H9 (cell line): ENCODE measurements around the gene EFCAB10. TPM values are rescaled to one million over a fixed set of nuclear protein-coding genes. Genes with fewer than 3 reads are reported as not detected.
"Not testable (repeated sequence)": the region's sequence is repeated elsewhere in the genome, so short reads cannot be mapped to it uniquely, and the experiment has no call there.

Experiments
- DNase-seq: peaks from one replicate; pipeline ENCODE4 v3.0.0-alpha.2; 2017
- H2AFZ ChIP-seq: one replicate; pipeline ENCODE4 v1.6.1; 2013; ENCODE audit warnings: mild to moderate bottlenecking, low read length, control low read depth, moderate library complexity
- H2AK5ac ChIP-seq: 2 replicates; pipeline ENCODE4 v1.6.1; 2013; ENCODE audit warnings: low read length, control low read depth, mixed read lengths; ENCODE audit not compliant: insufficient read length
- H2BK120ac ChIP-seq: one replicate; pipeline ENCODE4 v1.6.1; 2013; ENCODE audit warnings: low read depth, mild to moderate bottlenecking, low read length, control low read depth, inconsistent platforms; ENCODE audit not compliant: poor library complexity, severe bottlenecking
- H2BK12ac ChIP-seq: 2 replicates; pipeline ENCODE4 v1.6.1; 2013; ENCODE audit warnings: low read length, control low read depth, mixed read lengths, low read depth; ENCODE audit not compliant: insufficient read length
- H2BK15ac ChIP-seq: 2 replicates; pipeline ENCODE4 v1.6.1; 2013; ENCODE audit warnings: low read depth, low read length, control low read depth
- H2BK20ac ChIP-seq: one replicate; pipeline ENCODE4 v1.6.1; 2013; ENCODE audit warnings: low read depth, mild to moderate bottlenecking, low read length, control low read depth, inconsistent platforms; ENCODE audit not compliant: poor library complexity, severe bottlenecking
- H2BK5ac ChIP-seq: 2 replicates; pipeline ENCODE4 v1.6.1; 2013; ENCODE audit warnings: low read length, control low read depth, mixed read lengths; ENCODE audit not compliant: insufficient read length
- H3K14ac ChIP-seq: 2 replicates; pipeline ENCODE4 v1.6.1; 2013; ENCODE audit warnings: low read length, control low read depth; ENCODE audit not compliant: insufficient read depth
- H3K18ac ChIP-seq: 2 replicates; pipeline ENCODE4 v1.6.1; 2013; ENCODE audit warnings: low read depth, mild to moderate bottlenecking, mixed read lengths, low read length, control low read depth; ENCODE audit not compliant: insufficient read length
- H3K23ac ChIP-seq: 2 replicates; pipeline ENCODE4 v1.6.1; 2013; ENCODE audit warnings: low read length, control low read depth, mixed read lengths, low read depth; ENCODE audit not compliant: insufficient read length
- H3K23me2 ChIP-seq: 2 replicates; pipeline ENCODE4 v1.6.1; 2013; ENCODE audit warnings: low read depth, mild to moderate bottlenecking, mixed read lengths, low read length, control low read depth; ENCODE audit not compliant: insufficient read length, poor library complexity, severe bottlenecking
- H3K27ac ChIP-seq: 2 replicates; pipeline ENCODE4 v1.5.1; 2013; ENCODE audit warnings: low read length, control low read depth, mixed read lengths, low read depth; ENCODE audit not compliant: insufficient read length
- H3K27me3 ChIP-seq: 2 replicates; pipeline ENCODE4 v1.6.1; 2013; ENCODE audit warnings: low read length, control low read depth, inconsistent platforms; ENCODE audit not compliant: insufficient read depth
- H3K4ac ChIP-seq: 2 replicates; pipeline ENCODE4 v1.6.1; 2013; ENCODE audit warnings: low read depth, mild to moderate bottlenecking, control low read depth, inconsistent platforms, low read length, moderate library complexity
- H3K4me1 ChIP-seq: 2 replicates; pipeline ENCODE4 v1.6.1; 2013; ENCODE audit warnings: low read length, control low read depth, inconsistent platforms; ENCODE audit not compliant: insufficient read depth
- H3K4me2 ChIP-seq: 2 replicates; pipeline ENCODE4 v1.6.1; 2013; ENCODE audit warnings: low read length, control low read depth, mixed read lengths; ENCODE audit not compliant: insufficient read length, insufficient read depth
- H3K56ac ChIP-seq: 2 replicates; pipeline ENCODE4 v1.6.1; 2013; ENCODE audit warnings: low read depth, mild to moderate bottlenecking, mixed read lengths, low read length, control low read depth; ENCODE audit not compliant: insufficient read length
- H3K79me1 ChIP-seq: 2 replicates; pipeline ENCODE4 v1.6.1; 2013; ENCODE audit warnings: low read depth, mild to moderate bottlenecking, moderate library complexity, low read length, control low read depth, inconsistent platforms; ENCODE audit not compliant: insufficient read depth, poor library complexity, severe bottlenecking
- H3K79me2 ChIP-seq: 2 replicates; pipeline ENCODE4 v1.6.1; 2013; ENCODE audit warnings: low read length, control low read depth, inconsistent platforms; ENCODE audit not compliant: insufficient read depth
- H3K9ac ChIP-seq: 2 replicates; pipeline ENCODE4 v1.6.1; 2013; ENCODE audit warnings: low read length, control low read depth, mixed read lengths; ENCODE audit not compliant: insufficient read length; ENCODE audit errors: extremely low read depth
- H3K9me3 ChIP-seq: one replicate; pipeline ENCODE4 v1.6.1; 2013; ENCODE audit warnings: low read depth, low read length, inconsistent platforms; ENCODE audit not compliant: control insufficient read depth
- H3T11ph ChIP-seq: one replicate; pipeline ENCODE4 v1.6.1; 2013; ENCODE audit warnings: mild to moderate bottlenecking, low read length, control low read depth, inconsistent platforms
- H4K20me1 ChIP-seq: one replicate; pipeline ENCODE4 v1.6.1; 2013; ENCODE audit not compliant: control insufficient read depth, insufficient read length, insufficient read depth
- H4K5ac ChIP-seq: 2 replicates; pipeline ENCODE4 v1.6.1; 2013; ENCODE audit warnings: low read depth, mild to moderate bottlenecking, mixed read lengths, low read length, control low read depth; ENCODE audit not compliant: insufficient read length
- H4K8ac ChIP-seq: replicated peaks from 2 replicates; pipeline ENCODE4 v1.6.1; 2013; ENCODE audit warnings: low read length, control low read depth, mixed read lengths, low read depth; ENCODE audit not compliant: insufficient read length
- H4K91ac ChIP-seq: 2 replicates; pipeline ENCODE4 v1.6.1; 2013; ENCODE audit warnings: low read depth, mild to moderate bottlenecking, moderate library complexity, mixed read lengths, low read length, control low read depth; ENCODE audit not compliant: insufficient read length
- H3K27ac Mint-ChIP-seq, 3 experiments: 2 replicates in 2 of 3; 3 replicates in 1 of 3; pipeline ENCODE4 v1.8.0; 2020 to 2021; ENCODE audit warnings: mixed read lengths in 3 of 3, mild to moderate bottlenecking in 1 of 3, moderate library complexity in 1 of 3
- H3K27me3 Mint-ChIP-seq: 2 replicates; pipeline ENCODE4 v1.8.0; 2021; ENCODE audit warnings: low read depth, mild to moderate bottlenecking, moderate library complexity, mixed read lengths
- H3K36me3 Mint-ChIP-seq, 3 experiments: 2 replicates in 2 of 3; 3 replicates in 1 of 3; pipeline ENCODE4 v1.8.0; 2020 to 2021; ENCODE audit warnings: low read depth in 3 of 3, mixed read lengths in 3 of 3; ENCODE audit not compliant: insufficient read depth in 1 of 3
- H3K4me1 Mint-ChIP-seq, 2 experiments: 2 replicates each; pipeline ENCODE4 v1.8.0; 2020; ENCODE audit warnings: mixed read lengths in 2 of 2
- H3K4me3 Mint-ChIP-seq, 2 experiments: 2 replicates in 1 of 2; 3 replicates in 1 of 2; pipeline ENCODE4 v1.8.0; 2020 to 2021; ENCODE audit warnings: mild to moderate bottlenecking in 2 of 2, mixed read lengths in 2 of 2, moderate library complexity in 1 of 2
- H3K9me3 Mint-ChIP-seq, 2 experiments: 2 replicates in 1 of 2; 3 replicates in 1 of 2; pipeline ENCODE4 v1.8.0; 2020; ENCODE audit warnings: mild to moderate bottlenecking in 2 of 2, mixed read lengths in 2 of 2, moderate library complexity in 1 of 2
- CTCF ChIP-seq: fragments of 200-600 bp; sonication (generic); conservative IDR thresholded peaks from 3 replicates; pipeline ENCODE4 v1.8.0; 2021; ENCODE audit warnings: antibody characterized with exemption, mild to moderate bottlenecking
- WGBS: extraction: QIAGEN DNeasy Blood & Tissue Kit; methylation state at CpG from one replicate; pipeline ENCODE4 v1.1.7; 2013; ENCODE audit warnings: missing lambda C conversion rate, low lambda C conversion rate, mixed read lengths; ENCODE audit not compliant: insufficient read length; ENCODE audit errors: extremely low coverage; 5-methylcytosine and 5-hydroxymethylcytosine counted together
- total RNA-seq: library from RNA; stranded (reverse); gene quantifications from 2 replicates; pipeline ENCODE4 v1.2.1, GENCODE V29; 2021

EFCAB10 gene
- total RNA-seq, 1 experiment from 2014 or later: 1.5 TPM

GRCh38 chr7:105524840-105525239 is 56.5 kb downstream of the EFCAB10 start:
- no peak overlapping the region for H2BK5ac ChIP-seq
- H3K9ac ChIP-seq: no peak overlapping the region
- no peak overlapping the region for H3T11ph ChIP-seq
- no peak overlapping the region for H2AK5ac ChIP-seq
- H2BK12ac ChIP-seq: no peak overlapping the region
- H4K20me1 ChIP-seq: no peaks in the 10 kb centered on the region
- no peak overlapping the region for H2BK15ac ChIP-seq
- H3K4me2 ChIP-seq: no peak overlapping the region
- no peak overlapping the region for H2BK120ac ChIP-seq
- Mint-ChIP-seq H3K27me3 (peaks cover 7% of the 10 kb centered on the region), H3K36me3 (peaks cover 2 to 3% (median 2%) of the 10 kb centered on the region in 3 experiments; a peak in 6 of 7 replicates), H3K4me1 (peaks cover 5% of the 10 kb centered on the region in 2 experiments), H3K27ac (no peak overlapping the region), H3K9me3 (peaks cover 5% of the 10 kb centered on the region in 2 experiments; a peak in 2 of 5 replicates), H3K4me3 (no peak overlapping the region)
- H4K91ac ChIP-seq: no peak overlapping the region
- H3K9me3 ChIP-seq: no peaks in the 10 kb centered on the region
- H3K79me2 ChIP-seq: peaks cover 8% of the 10 kb centered on the region; the same call in 1 of the 2 replicates
- no peak overlapping the region for H4K8ac ChIP-seq
- no peaks in the 10 kb centered on the region; the same call in 1 of the 2 replicates for H3K4me1 ChIP-seq
- H3K23ac ChIP-seq: no peak overlapping the region
- no peaks in the 10 kb centered on the region for H3K27me3 ChIP-seq
- peaks cover 8% of the 10 kb centered on the region for H3K23me2 ChIP-seq
- H3K27ac ChIP-seq: no peak overlapping the region
- no peak overlapping the region for H3K56ac ChIP-seq
- no peak overlapping the region for H3K4ac ChIP-seq
- no peaks in the 10 kb centered on the region for H3K79me1 ChIP-seq
- H3K18ac ChIP-seq: no peak overlapping the region
- no peak overlapping the region for H4K5ac ChIP-seq
- no peak overlapping the region for H2BK20ac ChIP-seq
- no peak overlapping the region for H2AFZ ChIP-seq
- WGBS: no CpG with 5 or more reads among the region's 4 CpGs
- no peak for TF ChIP-seq CTCF
- DNase-seq: no peak
- no peak overlapping the region for H3K14ac ChIP-seq

GRCh38 chr7:105524423-105524822 is 56.9 kb downstream of the EFCAB10 start:
- H3K4me3 Mint-ChIP-seq: not testable (repeated sequence)

More at GRCh38 chr7:105524423-105524822, 56.9 kb downstream of the EFCAB10 start:
- not testable (repeated sequence) for H3K9me3 Mint-ChIP-seq, H3K4me2 ChIP-seq, H3K4me1 Mint-ChIP-seq, H3K23me2 ChIP-seq, H3K36me3 Mint-ChIP-seq, H2AFZ ChIP-seq, H3K9me3 ChIP-seq, H3K18ac ChIP-seq, H2AK5ac ChIP-seq, H3K79me1 ChIP-seq, H3K56ac ChIP-seq, H3T11ph ChIP-seq, H3K4me1 ChIP-seq, H3K23ac ChIP-seq, H3K27ac Mint-ChIP-seq, H3K27ac ChIP-seq, H3K4ac ChIP-seq, H3K9ac ChIP-seq, H3K27me3 Mint-ChIP-seq, H2BK15ac ChIP-seq, H3K14ac ChIP-seq, H2BK120ac ChIP-seq, H2BK5ac ChIP-seq, H4K8ac ChIP-seq, H4K20me1 ChIP-seq, H3K27me3 ChIP-seq, H4K91ac ChIP-seq, H2BK12ac ChIP-seq, H4K5ac ChIP-seq, DNase-seq, H2BK20ac ChIP-seq
- peaks cover 12% of the 10 kb centered on the region; the same call in 1 of the 2 replicates for H3K79me2 ChIP-seq
- WGBS: no CpG with 5 or more reads among the region's 11 CpGs
